HepG2 (cell line): ENCODE data around the gene KRTAP10-11. TPM values are rescaled to one million over a fixed set of nuclear protein-coding genes. Genes with fewer than 3 reads are reported as not detected.

ENCODE experiments used
- POLR2G ChIP-seq: fragments of 200-400 bp; formaldehyde crosslinking; IDR thresholded peaks from 2 replicates; pipeline ENCODE4 v1.6.1; 2018; ENCODE audit warnings: mild to moderate bottlenecking, low read depth, low read length, moderate library complexity
- TCF7 ChIP-seq: sonication (generic); IDR thresholded peaks from 2 replicates; pipeline ENCODE4 v1.6.1; 2016; ENCODE audit warnings: antibody characterized with exemption, low read depth
- U2AF2 ChIP-seq: fragments of 200-400 bp; formaldehyde crosslinking; IDR thresholded peaks from 2 replicates; pipeline ENCODE4 v1.6.1; 2017; ENCODE audit warnings: low read depth, mild to moderate bottlenecking, low read length
- YEATS2 ChIP-seq: sonication (generic); formaldehyde crosslinking; IDR thresholded peaks from 2 replicates; pipeline ENCODE4 v1.4.0; 2020; ENCODE audit warnings: missing genetic modification reagents, borderline replicate concordance
- ZNF772 ChIP-seq: sonication (generic); formaldehyde crosslinking; IDR thresholded peaks from 2 replicates; pipeline ENCODE4 v1.5.0; 2020; ENCODE audit warnings: mild to moderate bottlenecking, missing genetic modification reagents
- polyA plus RNA-seq, 8 experiments: library from polyadenylated mRNA; depleted of rRNA in 3 of 8; stranded (reverse) in 7 of 8; unstranded in 1 of 8; fragments of >200 nt; fragmentation: Illumina TruSeq in 4 of 8; extraction: Trizol in 4 of 8; gene quantifications; 2 replicates each; pipeline versions ENCODE4 v1.2.1 to v1.2.3, GENCODE V29; 2011 to 2016; ENCODE audit warnings: low read depth in 4 of 8, missing spikeins in 1 of 8, mixed read lengths in 1 of 8; ENCODE audit not compliant: insufficient read depth in 1 of 8
- total RNA-seq, 5 experiments: library from RNA; depleted of rRNA; stranded (reverse); fragments of >200 nt; fragmentation: Illumina TruSeq; extraction: Trizol; gene quantifications; 2 replicates each; pipeline ENCODE4 v1.2.3, GENCODE V29; 2016; ENCODE audit warnings: low read depth in 1 of 5
- TF ChIP-seq, protein P1 (sequence below): sonication (generic); formaldehyde crosslinking; IDR thresholded peaks from 2 replicates; pipeline ENCODE4 v1.4.0; 2020; ENCODE audit warnings: mild to moderate bottlenecking, missing genetic modification reagents
- TF ChIP-seq, protein P2 (sequence below): sonication (generic); formaldehyde crosslinking; IDR thresholded peaks from 2 replicates; pipeline ENCODE4 v1.9.0; 2022; ENCODE audit warnings: low read depth, missing genetic modification reagents

Gene KRTAP10-11
- total and polyA plus RNA-seq, 2 of the 13 experiments (the other 11 are each of a cell fraction or from before 2014, with no cell fraction given): not detected

DNA sequence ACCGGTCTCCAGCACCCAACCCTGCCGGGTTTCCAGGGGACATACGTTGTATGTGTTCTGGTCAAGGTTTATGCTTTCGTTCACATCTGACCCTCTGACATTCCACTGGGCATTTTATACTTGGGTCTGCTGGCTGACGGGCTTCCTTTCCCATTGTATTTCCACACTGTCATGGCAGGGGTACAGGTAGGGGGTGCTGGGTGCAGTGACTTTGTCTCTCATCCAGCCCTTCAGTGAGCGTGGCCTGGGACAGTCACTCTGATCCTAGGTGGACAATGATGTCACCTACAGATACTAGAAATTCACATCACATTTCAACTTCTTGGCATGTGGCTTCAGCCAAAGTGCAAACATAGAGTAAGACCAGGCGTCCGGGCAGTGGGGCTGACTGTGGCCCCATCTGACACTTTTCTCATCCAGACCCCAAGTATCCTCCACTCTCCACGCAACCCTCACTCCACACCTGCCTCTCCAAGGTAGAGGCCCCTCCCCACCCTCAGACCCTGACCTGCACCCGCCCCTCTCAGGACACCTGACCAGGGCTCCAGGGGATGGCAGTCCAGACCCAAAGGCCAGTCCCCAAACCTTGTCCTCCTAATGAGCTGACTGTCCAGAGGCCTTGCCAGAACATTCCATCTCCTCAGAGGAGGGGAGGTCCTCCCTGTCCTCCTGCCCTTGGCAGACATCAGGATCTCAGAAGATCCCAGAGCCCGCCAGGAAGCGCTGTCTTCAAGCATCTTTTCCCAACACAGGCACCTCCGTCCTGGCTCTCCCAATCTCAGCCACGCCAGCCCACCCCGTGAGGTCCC is 9.8 kb upstream of the KRTAP10-11 start (continued):
- TF ChIP-seq, protein P1, sequence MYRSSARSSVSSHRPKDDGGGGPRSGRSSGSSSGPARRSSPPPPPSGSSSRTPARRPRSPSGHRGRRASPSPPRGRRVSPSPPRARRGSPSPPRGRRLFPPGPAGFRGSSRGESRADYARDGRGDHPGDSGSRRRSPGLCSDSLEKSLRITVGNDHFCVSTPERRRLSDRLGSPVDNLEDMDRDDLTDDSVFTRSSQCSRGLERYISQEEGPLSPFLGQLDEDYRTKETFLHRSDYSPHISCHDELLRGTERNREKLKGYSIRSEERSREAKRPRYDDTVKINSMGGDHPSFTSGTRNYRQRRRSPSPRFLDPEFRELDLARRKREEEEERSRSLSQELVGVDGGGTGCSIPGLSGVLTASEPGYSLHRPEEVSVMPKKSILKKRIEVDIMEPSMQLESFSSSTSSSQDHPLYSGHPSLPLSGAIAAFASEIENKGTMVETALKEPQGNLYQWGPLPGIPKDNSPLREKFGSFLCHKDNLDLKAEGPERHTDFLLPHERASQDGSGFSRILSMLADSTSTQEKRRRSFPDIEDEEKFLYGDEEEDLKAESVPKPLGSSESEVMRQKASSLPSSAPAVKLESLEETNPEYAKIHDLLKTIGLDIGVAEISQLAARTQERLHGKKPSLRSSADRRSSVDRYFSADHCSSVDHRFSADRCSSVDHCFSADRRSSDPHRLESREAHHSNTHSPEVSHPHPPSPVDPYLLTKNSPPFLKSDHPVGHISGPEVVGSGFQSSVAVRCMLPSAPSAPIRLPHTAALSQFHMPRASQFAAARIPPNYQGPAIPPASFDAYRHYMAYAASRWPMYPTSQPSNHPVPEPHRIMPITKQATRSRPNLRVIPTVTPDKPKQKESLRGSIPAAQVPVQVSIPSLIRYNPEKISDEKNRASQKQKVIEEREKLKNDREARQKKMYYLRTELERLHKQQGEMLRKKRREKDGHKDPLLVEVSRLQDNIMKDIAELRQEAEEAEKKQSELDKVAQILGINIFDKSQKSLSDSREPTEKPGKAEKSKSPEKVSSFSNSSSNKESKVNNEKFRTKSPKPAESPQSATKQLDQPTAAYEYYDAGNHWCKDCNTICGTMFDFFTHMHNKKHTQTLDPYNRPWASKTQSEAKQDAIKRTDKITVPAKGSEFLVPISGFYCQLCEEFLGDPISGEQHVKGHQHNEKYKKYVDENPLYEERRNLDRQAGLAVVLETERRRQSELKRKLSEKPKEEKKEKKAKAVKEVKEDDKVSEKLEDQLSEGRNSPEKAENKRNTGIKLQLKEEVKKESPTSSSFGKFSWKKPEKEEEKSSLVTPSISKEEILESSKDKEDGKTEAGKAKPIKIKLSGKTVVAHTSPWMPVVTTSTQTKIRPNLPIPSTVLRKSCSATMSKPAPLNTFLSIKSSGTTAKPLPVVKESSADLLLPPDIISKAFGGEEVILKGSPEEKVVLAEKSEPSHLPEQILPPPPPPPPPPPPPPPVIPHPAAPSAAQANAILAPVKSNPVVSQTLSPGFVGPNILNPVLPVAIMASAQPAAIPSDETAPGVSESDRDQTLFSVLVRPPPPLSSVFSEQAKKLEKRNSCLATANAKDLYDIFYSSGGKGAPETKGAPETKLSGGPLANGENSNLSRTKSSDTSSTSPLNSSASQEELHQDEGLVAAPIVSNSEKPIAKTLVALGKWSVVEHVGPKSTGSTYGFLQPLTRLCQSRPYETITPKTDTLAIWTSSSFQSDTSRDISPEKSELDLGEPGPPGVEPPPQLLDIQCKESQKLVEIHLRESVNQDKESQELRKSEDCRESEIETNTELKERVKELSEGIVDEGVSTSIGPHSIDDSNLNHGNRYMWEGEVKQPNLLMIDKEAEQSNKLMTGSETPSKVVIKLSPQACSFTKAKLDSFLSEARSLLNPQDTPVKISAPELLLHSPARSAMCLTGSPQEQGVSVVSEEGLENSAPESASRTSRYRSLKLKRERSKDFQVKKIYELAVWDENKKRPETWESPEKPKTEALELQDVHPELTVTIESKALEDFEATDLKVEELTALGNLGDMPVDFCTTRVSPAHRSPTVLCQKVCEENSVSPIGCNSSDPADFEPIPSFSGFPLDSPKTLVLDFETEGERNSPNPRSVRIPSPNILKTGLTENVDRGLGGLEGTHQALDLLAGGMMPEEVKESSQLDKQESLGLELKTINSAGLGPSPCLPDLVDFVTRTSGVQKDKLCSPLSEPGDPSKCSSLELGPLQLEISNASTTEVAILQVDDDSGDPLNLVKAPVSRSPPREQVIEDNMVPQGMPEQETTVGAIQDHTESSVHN: no peak
- no peak for TF ChIP-seq POLR2G
- TF ChIP-seq TCF7: no peak
- TF ChIP-seq U2AF2: no peak
- TF ChIP-seq ZNF772 (CRISPR knock-in tag): no peak
- no peak for TF ChIP-seq YEATS2 (CRISPR knock-in tag)
- TF ChIP-seq, protein P2, sequence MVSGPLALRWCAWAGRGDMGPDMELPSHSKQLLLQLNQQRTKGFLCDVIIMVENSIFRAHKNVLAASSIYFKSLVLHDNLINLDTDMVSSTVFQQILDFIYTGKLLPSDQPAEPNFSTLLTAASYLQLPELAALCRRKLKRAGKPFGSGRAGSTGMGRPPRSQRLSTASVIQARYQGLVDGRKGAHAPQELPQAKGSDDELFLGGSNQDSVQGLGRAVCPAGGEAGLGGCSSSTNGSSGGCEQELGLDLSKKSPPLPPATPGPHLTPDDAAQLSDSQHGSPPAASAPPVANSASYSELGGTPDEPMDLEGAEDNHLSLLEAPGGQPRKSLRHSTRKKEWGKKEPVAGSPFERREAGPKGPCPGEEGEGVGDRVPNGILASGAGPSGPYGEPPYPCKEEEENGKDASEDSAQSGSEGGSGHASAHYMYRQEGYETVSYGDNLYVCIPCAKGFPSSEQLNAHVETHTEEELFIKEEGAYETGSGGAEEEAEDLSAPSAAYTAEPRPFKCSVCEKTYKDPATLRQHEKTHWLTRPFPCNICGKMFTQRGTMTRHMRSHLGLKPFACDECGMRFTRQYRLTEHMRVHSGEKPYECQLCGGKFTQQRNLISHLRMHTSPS: no peak
